H1 (cell line): ENCODE results near the gene ZCRB1.

Source experiments
- BRCA1 ChIP-seq: IDR thresholded peaks from 2 replicates; pipeline ENCODE4 v1.6.1; 2012; ENCODE audit warnings: low read depth, low read length, improper control_type of control experiment
- CEBPB ChIP-seq: IDR thresholded peaks from 2 replicates; pipeline ENCODE4 v1.6.1; 2012; ENCODE audit warnings: low read depth, low read length
- FOSL1 ChIP-seq: IDR thresholded peaks from 2 replicates; pipeline ENCODE4 v1.6.1; 2011; ENCODE audit warnings: mild to moderate bottlenecking, low read depth, low read length, moderate library complexity; ENCODE audit not compliant: insufficient read depth
- JUN ChIP-seq: IDR thresholded peaks from 2 replicates; pipeline ENCODE4 v1.6.1; 2011; ENCODE audit warnings: low read depth, mild to moderate bottlenecking, improper control_type of control experiment, low read length
- MAFK ChIP-seq: IDR thresholded peaks from 2 replicates; pipeline ENCODE4 v1.6.1; 2012; ENCODE audit warnings: low read depth, mild to moderate bottlenecking, improper control_type of control experiment, low read length
- POLR2A ChIP-seq, 2 experiments: IDR thresholded peaks; 1 replicate in 1 of 2; 2 replicates in 1 of 2; pipeline ENCODE4 v1.6.1; 2011; ENCODE audit warnings: low read depth in 2 of 2, low read length in 2 of 2, mild to moderate bottlenecking in 2 of 2; ENCODE audit errors: control extremely low read depth in 1 of 2
- SRF ChIP-seq: IDR thresholded peaks from 2 replicates; pipeline ENCODE4 v1.6.1; 2011; ENCODE audit warnings: mild to moderate bottlenecking, low read depth, low read length, moderate library complexity
- TF ChIP-seq, protein P1 (sequence below), 3 experiments: IDR thresholded peaks; 1 replicate in 2 of 3; 2 replicates in 1 of 3; pipeline versions ENCODE4 v1.5.1 to v1.6.1; 2011; ENCODE audit warnings: low read length in 3 of 3, mild to moderate bottlenecking in 3 of 3, inconsistent platforms in 2 of 3, low read depth in 1 of 3, moderate library complexity in 1 of 3; ENCODE audit not compliant: insufficient read depth in 1 of 3; ENCODE audit errors: control extremely low read depth in 1 of 3

DNA sequence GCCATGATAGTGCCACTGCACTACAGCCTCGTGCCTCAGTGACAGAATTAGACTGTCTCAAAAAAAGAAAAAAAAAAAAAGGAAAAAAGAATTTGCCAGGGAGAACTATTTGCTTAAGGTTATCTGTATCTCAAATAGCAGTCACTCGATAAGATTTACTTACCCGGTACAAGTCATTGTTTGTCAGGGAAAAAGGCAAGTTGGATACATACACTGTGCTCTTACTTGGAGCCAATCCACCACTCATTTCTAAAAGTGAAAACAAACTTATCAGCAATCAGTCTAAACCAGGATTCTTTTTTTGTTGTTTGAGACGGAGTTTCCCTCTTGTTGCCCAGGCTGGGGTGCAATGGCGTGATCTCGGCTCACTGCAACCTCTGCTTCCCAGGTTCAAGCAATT, 2.0 kb downstream of the ZCRB1 start:
- TF ChIP-seq, protein P1, sequence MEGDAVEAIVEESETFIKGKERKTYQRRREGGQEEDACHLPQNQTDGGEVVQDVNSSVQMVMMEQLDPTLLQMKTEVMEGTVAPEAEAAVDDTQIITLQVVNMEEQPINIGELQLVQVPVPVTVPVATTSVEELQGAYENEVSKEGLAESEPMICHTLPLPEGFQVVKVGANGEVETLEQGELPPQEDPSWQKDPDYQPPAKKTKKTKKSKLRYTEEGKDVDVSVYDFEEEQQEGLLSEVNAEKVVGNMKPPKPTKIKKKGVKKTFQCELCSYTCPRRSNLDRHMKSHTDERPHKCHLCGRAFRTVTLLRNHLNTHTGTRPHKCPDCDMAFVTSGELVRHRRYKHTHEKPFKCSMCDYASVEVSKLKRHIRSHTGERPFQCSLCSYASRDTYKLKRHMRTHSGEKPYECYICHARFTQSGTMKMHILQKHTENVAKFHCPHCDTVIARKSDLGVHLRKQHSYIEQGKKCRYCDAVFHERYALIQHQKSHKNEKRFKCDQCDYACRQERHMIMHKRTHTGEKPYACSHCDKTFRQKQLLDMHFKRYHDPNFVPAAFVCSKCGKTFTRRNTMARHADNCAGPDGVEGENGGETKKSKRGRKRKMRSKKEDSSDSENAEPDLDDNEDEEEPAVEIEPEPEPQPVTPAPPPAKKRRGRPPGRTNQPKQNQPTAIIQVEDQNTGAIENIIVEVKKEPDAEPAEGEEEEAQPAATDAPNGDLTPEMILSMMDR (IDR thresholded peaks at IDR 0.05; ENCODE audit: control extremely low read depth in 1 of 3, insufficient read depth in 1 of 3, low read depth in 1 of 3, low read length in 3 of 3): no peak
- TF ChIP-seq JUN: no peak
- no peak for TF ChIP-seq SRF
- TF ChIP-seq POLR2A (IDR thresholded peaks at IDR 0.05; ENCODE audit: control extremely low read depth in 1 of 2, low read depth in 2 of 2, low read length in 2 of 2): no peak
- TF ChIP-seq MAFK: no peak
- TF ChIP-seq FOSL1: no peak
- TF ChIP-seq CEBPB: no peak
- no peak for TF ChIP-seq BRCA1
